ENCODE data around the gene MGAT5.

DNA sequence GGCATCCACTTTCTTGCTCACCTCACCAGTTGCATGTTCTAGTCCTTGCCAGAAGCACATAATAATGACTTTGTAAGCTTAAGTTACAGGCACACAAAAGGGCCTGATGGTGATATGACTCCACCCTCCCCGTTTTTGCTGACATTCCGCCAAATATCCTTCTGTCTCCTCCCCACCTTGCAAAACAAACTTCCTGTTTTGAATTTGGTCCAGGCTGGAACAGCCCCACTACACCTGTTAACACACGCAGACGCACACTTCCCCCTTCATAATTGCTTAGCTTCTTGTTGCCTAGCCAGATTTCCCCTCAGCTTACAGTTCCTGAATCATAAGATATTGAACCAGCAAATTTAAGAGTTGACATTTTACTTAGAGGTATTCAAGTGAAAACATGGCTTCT is at the start of gene MGAT5:
- TF ChIP-seq, protein P1, sequence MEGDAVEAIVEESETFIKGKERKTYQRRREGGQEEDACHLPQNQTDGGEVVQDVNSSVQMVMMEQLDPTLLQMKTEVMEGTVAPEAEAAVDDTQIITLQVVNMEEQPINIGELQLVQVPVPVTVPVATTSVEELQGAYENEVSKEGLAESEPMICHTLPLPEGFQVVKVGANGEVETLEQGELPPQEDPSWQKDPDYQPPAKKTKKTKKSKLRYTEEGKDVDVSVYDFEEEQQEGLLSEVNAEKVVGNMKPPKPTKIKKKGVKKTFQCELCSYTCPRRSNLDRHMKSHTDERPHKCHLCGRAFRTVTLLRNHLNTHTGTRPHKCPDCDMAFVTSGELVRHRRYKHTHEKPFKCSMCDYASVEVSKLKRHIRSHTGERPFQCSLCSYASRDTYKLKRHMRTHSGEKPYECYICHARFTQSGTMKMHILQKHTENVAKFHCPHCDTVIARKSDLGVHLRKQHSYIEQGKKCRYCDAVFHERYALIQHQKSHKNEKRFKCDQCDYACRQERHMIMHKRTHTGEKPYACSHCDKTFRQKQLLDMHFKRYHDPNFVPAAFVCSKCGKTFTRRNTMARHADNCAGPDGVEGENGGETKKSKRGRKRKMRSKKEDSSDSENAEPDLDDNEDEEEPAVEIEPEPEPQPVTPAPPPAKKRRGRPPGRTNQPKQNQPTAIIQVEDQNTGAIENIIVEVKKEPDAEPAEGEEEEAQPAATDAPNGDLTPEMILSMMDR (IDR thresholded peaks at IDR 0.05) = no peak
- no peak for TF ChIP-seq POLR2A (IDR thresholded peaks at IDR 0.05)
